Activated naive CD4-positive, alpha-beta T cell treated with anti-CD3 and anti-CD28 coated beads, Interleukin-2, amount 50 U/mL, for 24 hours (primary cell): ENCODE data around the gene TAOK2.
"Not testable (repeated sequence)": the region's sequence is repeated elsewhere in the genome, so short reads cannot be mapped to it uniquely, and the experiment has no call there.

Experiments
- H3K27ac Mint-ChIP-seq: one replicate; pipeline ENCODE4 v1.8.0; 2021; ENCODE audit warnings: mild to moderate bottlenecking, mixed read lengths
- H3K27me3 Mint-ChIP-seq: one replicate; pipeline ENCODE4 v1.8.0; 2021; ENCODE audit warnings: mixed read lengths
- H3K36me3 Mint-ChIP-seq: one replicate; pipeline ENCODE4 v1.8.0; 2021; ENCODE audit warnings: mixed read lengths
- H3K4me1 Mint-ChIP-seq: one replicate; pipeline ENCODE4 v1.8.0; 2021; ENCODE audit warnings: mixed read lengths
- H3K4me3 Mint-ChIP-seq: one replicate; pipeline ENCODE4 v1.8.0; 2021; ENCODE audit warnings: mild to moderate bottlenecking, mixed read lengths
- H3K9me3 Mint-ChIP-seq: one replicate; pipeline ENCODE4 v1.8.0; 2021; ENCODE audit warnings: mixed read lengths

Gene TAOK2

GRCh38 chr16:30033270-30033669, 59.6 kb downstream of the TAOK2 start:
- Mint-ChIP-seq H3K27me3 (peaks cover 20% of the 10 kb centered on the region), H3K4me3 (no peak overlapping the region), H3K27ac (no peak overlapping the region), H3K4me1 (peaks cover 11% of the 10 kb centered on the region), H3K9me3 (no peaks in the 10 kb centered on the region), H3K36me3 (peaks cover 3% of the 10 kb centered on the region)

GRCh38 chr16:30040221-30040620, 66.6 kb downstream of the TAOK2 start:
- no peak overlapping the region for H3K4me3 Mint-ChIP-seq
- H3K9me3 Mint-ChIP-seq, result no peaks in the 10 kb centered on the region
- no peaks in the 10 kb centered on the region for H3K36me3 Mint-ChIP-seq

GRCh38 chr16:30040690-30041089, 67.0 kb downstream of the TAOK2 start:
- not testable (repeated sequence) for H3K9me3 Mint-ChIP-seq, H3K27me3 Mint-ChIP-seq, H3K27ac Mint-ChIP-seq, H3K4me1 Mint-ChIP-seq, H3K36me3 Mint-ChIP-seq, H3K4me3 Mint-ChIP-seq

More at GRCh38 chr16:30040221-30040620, 66.6 kb downstream of the TAOK2 start:
- Mint-ChIP-seq H3K27me3 (no peaks in the 10 kb centered on the region), H3K27ac (no peak overlapping the region), H3K4me1 (no peaks in the 10 kb centered on the region)

GRCh38 chr16:30041841-30042240, 68.2 kb downstream of the TAOK2 start:
- no peaks in the 10 kb centered on the region for H3K4me1 Mint-ChIP-seq
- no peaks in the 10 kb centered on the region for H3K36me3 Mint-ChIP-seq
- H3K4me3 Mint-ChIP-seq, result no peak overlapping the region
- no peaks in the 10 kb centered on the region for H3K9me3 Mint-ChIP-seq
- no peaks in the 10 kb centered on the region for H3K27me3 Mint-ChIP-seq
- H3K27ac Mint-ChIP-seq, result no peak overlapping the region
